Panc1 (cell line): ENCODE data around the gene PSMD13. TPM values are rescaled to one million over a fixed set of nuclear protein-coding genes. Genes with fewer than 3 reads are reported as not detected.

Experiments
- ATAC-seq: fragments of 200-7000 bp; cut with Tn5 transposase; 2 replicates; pipeline ENCODE4 v1.9.1; 2020; ENCODE audit warnings: mild to moderate bottlenecking, moderate library complexity
- BruUV-seq: library from RNA; stranded (reverse); fragments of 400-500 nt; replicated peaks from 2 replicates; lab custom pipeline; 2021; lab: Mats Ljungman, UMichigan
- CTCF ChIA-PET: fragments of 300-600 bp; sonication (Branson Sonifier 250); formaldehyde crosslinking; loops from one replicate; lab custom pipeline; 2022; ENCODE audit warnings: antibody characterized with exemption; lab: Charles Lee
- POLR2A ChIA-PET: fragments of 300-600 bp; sonication (Branson Sonifier 250); formaldehyde crosslinking; loops from one replicate; lab custom pipeline; 2022; ENCODE audit warnings: antibody characterized with exemption; lab: Charles Lee
- DNase-seq: peaks from one replicate; pipeline ENCODE4 v3.0.0-alpha.2; 2010; ENCODE audit warnings: low read depth, low spot score
- H3K27ac ChIP-seq: 2 replicates; pipeline ENCODE4 v1.5.1; 2011; ENCODE audit warnings: mild to moderate bottlenecking, low read length, inconsistent platforms
- H3K27me3 ChIP-seq: fragments of 200-500 bp; sonication (Bioruptor generic); 2 replicates; pipeline ENCODE4 v1.6.0; 2014; ENCODE audit warnings: low read length, inconsistent platforms; ENCODE audit not compliant: control insufficient read depth, insufficient read depth
- H3K36me3 ChIP-seq: fragments of 200-500 bp; sonication (Bioruptor generic); 2 replicates; pipeline ENCODE4 v1.5.1; 2014; ENCODE audit warnings: inconsistent platforms, mild to moderate bottlenecking, low read length, moderate library complexity; ENCODE audit not compliant: control insufficient read depth, insufficient read depth
- H3K4me1 ChIP-seq: 2 replicates; pipeline ENCODE4 v1.5.1; 2011; ENCODE audit warnings: inconsistent platforms, mild to moderate bottlenecking, low read length, moderate library complexity; ENCODE audit not compliant: control insufficient read depth, insufficient read depth
- H3K4me3 ChIP-seq, 2 experiments: 2 replicates each; pipeline ENCODE4 v1.5.1; 2011 to 2012; ENCODE audit warnings: low read depth in 2 of 2, low read length in 2 of 2, mild to moderate bottlenecking in 2 of 2, inconsistent platforms in 1 of 2, moderate library complexity in 1 of 2
- H3K9me3 ChIP-seq: fragments of 200-500 bp; sonication (Bioruptor generic); 2 replicates; pipeline ENCODE4 v1.5.1; 2014; ENCODE audit warnings: low read depth, mild to moderate bottlenecking, inconsistent platforms, low read length, moderate library complexity; ENCODE audit not compliant: control insufficient read depth, insufficient read depth
- POLR2AphosphoS5 ChIP-seq: IDR thresholded peaks from 2 replicates; pipeline ENCODE4 v1.6.1; 2012; ENCODE audit warnings: mild to moderate bottlenecking, low read depth, low read length, moderate library complexity
- SIN3A ChIP-seq: IDR thresholded peaks from 2 replicates; pipeline ENCODE4 v1.6.1; 2012; ENCODE audit warnings: low read depth, mild to moderate bottlenecking, low read length, moderate library complexity, borderline replicate concordance; ENCODE audit not compliant: insufficient read depth
- TCF7L2 ChIP-seq: IDR thresholded peaks from 2 replicates; pipeline ENCODE4 v1.6.1; 2011; ENCODE audit warnings: mild to moderate bottlenecking, low read depth, low read length, inconsistent platforms
- in situ Hi-C: cut with HindIII; loops from 2 replicates; pipeline ENCODE4 v1.10.0; 2016; ENCODE audit warnings: low sequenced_read_pairs, low pct_unique_long_range_greater_than_20kb
- intact Hi-C: fragments of 100-400 bp; cut with micrococcal nuclease; formaldehyde crosslinking; loops from one replicate; pipeline ENCODE4 v1.10.0; 2022; ENCODE audit not compliant: unreplicated experiment
- total RNA-seq: library from RNA; stranded (reverse); gene quantifications from one replicate; pipeline ENCODE4 v1.2.1, GENCODE V29; 2021; ENCODE audit not compliant: unreplicated experiment
- TF ChIP-seq, protein P1 (sequence below): fragments of 450-650 bp; IDR thresholded peaks from 2 replicates; pipeline ENCODE4 v1.5.1; 2017; ENCODE audit warnings: mild to moderate bottlenecking
- TF ChIP-seq, protein P2 (sequence below), 2 experiments: IDR thresholded peaks; 2 replicates each; pipeline ENCODE4 v1.6.1; 2011 to 2012; ENCODE audit warnings: low read depth in 2 of 2, control low read depth in 1 of 2, low read length in 1 of 2, mild to moderate bottlenecking in 1 of 2, moderate library complexity in 1 of 2; ENCODE audit not compliant: insufficient read depth in 1 of 2

The PSMD13 gene
- total RNA-seq, 1 experiment from 2014 or later, result 271 TPM

DNA sequence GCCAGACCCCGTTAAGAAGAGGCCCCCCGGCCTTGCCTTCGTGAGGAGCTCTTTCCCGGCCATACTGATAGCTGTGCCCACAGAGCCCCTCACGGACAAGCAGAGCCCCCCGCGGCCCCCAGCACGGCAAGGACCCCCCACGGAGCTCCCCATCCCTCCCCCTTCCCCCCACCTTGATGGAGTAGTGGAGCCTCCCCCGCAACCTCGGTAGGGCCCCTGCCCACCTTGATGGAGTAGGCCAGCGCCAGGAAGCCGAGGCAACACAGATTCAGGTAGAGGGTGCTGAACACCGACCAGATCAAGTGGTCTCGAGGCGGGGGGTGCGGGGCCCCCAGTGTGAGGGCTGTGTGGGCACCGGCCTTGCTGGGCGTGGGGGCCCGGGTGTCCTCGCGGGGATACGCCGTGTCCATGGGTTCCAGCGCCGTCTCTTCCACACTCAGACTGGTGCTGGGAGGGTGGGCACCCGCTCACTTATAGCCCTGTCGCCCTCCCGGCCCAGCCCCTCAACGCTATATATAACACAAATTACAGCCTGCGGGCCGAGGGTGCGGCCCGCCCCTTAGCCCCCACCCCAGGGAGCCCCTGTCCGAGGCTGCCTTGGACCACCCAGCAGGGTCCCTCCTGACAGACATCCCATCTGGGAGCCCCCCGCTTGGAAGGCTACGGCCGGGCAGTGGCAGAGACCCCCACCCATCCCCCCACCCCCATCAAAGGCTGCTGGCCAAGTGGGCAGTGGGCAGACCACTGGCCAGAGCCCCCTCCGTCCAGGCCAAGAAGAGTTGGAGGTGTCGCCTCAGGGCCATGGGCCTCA is 62.5 kb downstream of the PSMD13 start, which contains the start of gene IFITM5:
Gene IFITM5, minus strand, starts transcription at position 446 of the 811 bp plus-strand sequence. Its CDS starts 36 bp downstream, at position 410.
- CTCF ChIA-PET, result no interaction called here
- H3K27me3 ChIP-seq, result no peaks in the 10 kb centered on the region
- POLR2A ChIA-PET, result no interaction called here
- H3K4me3 ChIP-seq, result no peak within 1 kb of the TSS
- in situ Hi-C loops, result no loop called here
- no peaks in the 10 kb centered on the region for H3K36me3 ChIP-seq
- DNase-seq, result no peak
- no peak for ATAC-seq
- no TSS peak for BruUV-seq
- H3K9me3 ChIP-seq, result no peaks in the 10 kb centered on the region
- peaks cover 34% of the 10 kb centered on the region for H3K4me1 ChIP-seq
- TF ChIP-seq, protein P1, sequence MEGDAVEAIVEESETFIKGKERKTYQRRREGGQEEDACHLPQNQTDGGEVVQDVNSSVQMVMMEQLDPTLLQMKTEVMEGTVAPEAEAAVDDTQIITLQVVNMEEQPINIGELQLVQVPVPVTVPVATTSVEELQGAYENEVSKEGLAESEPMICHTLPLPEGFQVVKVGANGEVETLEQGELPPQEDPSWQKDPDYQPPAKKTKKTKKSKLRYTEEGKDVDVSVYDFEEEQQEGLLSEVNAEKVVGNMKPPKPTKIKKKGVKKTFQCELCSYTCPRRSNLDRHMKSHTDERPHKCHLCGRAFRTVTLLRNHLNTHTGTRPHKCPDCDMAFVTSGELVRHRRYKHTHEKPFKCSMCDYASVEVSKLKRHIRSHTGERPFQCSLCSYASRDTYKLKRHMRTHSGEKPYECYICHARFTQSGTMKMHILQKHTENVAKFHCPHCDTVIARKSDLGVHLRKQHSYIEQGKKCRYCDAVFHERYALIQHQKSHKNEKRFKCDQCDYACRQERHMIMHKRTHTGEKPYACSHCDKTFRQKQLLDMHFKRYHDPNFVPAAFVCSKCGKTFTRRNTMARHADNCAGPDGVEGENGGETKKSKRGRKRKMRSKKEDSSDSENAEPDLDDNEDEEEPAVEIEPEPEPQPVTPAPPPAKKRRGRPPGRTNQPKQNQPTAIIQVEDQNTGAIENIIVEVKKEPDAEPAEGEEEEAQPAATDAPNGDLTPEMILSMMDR, result no peak
- TF ChIP-seq SIN3A, result no peak
- TF ChIP-seq, protein P2, sequence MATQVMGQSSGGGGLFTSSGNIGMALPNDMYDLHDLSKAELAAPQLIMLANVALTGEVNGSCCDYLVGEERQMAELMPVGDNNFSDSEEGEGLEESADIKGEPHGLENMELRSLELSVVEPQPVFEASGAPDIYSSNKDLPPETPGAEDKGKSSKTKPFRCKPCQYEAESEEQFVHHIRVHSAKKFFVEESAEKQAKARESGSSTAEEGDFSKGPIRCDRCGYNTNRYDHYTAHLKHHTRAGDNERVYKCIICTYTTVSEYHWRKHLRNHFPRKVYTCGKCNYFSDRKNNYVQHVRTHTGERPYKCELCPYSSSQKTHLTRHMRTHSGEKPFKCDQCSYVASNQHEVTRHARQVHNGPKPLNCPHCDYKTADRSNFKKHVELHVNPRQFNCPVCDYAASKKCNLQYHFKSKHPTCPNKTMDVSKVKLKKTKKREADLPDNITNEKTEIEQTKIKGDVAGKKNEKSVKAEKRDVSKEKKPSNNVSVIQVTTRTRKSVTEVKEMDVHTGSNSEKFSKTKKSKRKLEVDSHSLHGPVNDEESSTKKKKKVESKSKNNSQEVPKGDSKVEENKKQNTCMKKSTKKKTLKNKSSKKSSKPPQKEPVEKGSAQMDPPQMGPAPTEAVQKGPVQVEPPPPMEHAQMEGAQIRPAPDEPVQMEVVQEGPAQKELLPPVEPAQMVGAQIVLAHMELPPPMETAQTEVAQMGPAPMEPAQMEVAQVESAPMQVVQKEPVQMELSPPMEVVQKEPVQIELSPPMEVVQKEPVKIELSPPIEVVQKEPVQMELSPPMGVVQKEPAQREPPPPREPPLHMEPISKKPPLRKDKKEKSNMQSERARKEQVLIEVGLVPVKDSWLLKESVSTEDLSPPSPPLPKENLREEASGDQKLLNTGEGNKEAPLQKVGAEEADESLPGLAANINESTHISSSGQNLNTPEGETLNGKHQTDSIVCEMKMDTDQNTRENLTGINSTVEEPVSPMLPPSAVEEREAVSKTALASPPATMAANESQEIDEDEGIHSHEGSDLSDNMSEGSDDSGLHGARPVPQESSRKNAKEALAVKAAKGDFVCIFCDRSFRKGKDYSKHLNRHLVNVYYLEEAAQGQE (IDR thresholded peaks at IDR 0.05; ENCODE audit: insufficient read depth in 1 of 2, low read depth in 2 of 2, low read length in 1 of 2), result no peak
- TF ChIP-seq TCF7L2, result no peak
- TF ChIP-seq POLR2AphosphoS5, result no peak
- intact Hi-C loops, result no loop called here
- peak within 1 kb of the TSS; percentile 35 for H3K27ac ChIP-seq

GRCh38 chr11:299951-300735 is 63.4 kb downstream of the PSMD13 start:
- H3K27ac ChIP-seq, result peak overlapping the region; percentile 31; the same call in 1 of the 2 replicates
- TF ChIP-seq POLR2AphosphoS5 (no peak), SIN3A (no peak), TCF7L2 (no peak)
- TF ChIP-seq, protein P1, result no peak
- TF ChIP-seq, protein P2 (IDR thresholded peaks at IDR 0.05; ENCODE audit: insufficient read depth in 1 of 2, low read depth in 2 of 2, low read length in 1 of 2), result no peak
- H3K4me3 ChIP-seq, result no peak overlapping the region
- H3K36me3 ChIP-seq, result no peaks in the 10 kb centered on the region
- H3K4me1 ChIP-seq, result peaks cover 36% of the 10 kb centered on the region
- H3K9me3 ChIP-seq, result no peaks in the 10 kb centered on the region
- ATAC-seq (peak; percentile 17), DNase-seq (no peak)
- H3K27me3 ChIP-seq, result no peaks in the 10 kb centered on the region
- ChIA-PET POLR2A (no interaction called here), CTCF (interaction anchor here (0.6 kb wide), 1 partner anchor 55 kb away, joined by 3 read pairs; no protein-coding TSS in a partner anchor)
- no TSS peak for BruUV-seq
- intact Hi-C loops, result no loop called here
- in situ Hi-C loops, result no loop called here
